Fibroblast of the conjunctiva (primary cell): ENCODE results near the gene CS.
A peak's percentile ranks its signal among the peaks of the same experiment; 100 is the strongest.
"Not testable (repeated sequence)": the region's sequence is repeated elsewhere in the genome, so short reads cannot be mapped to it uniquely, and the experiment has no call there.

ENCODE experiments used
- DNase-seq: peaks from one replicate; pipeline ENCODE4 v3.0.0-alpha.2; 2010; ENCODE audit warnings: low read depth

CS gene

GRCh38 chr12:56280849-56281248 lies 19.3 kb downstream of the CS start:
- no peak for DNase-seq

DNA sequence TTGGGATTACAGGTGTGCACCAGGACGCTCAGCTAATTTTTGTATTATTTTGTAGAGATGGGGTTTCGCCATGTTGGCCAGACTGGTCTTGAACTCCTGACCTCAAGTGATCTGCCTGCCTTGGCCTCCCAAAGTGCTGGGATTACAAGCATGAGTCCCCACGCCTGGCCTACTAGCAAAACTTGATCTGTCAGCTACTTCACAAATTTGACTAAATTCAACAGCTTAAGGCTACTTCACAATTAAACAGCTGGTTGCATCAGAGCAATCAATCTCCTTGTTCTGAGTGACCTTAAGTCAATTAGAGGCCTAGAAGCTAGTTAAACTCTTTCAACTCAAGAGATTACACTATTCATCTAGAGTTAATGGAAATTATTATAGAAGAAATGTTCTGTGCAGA lies 21.2 kb downstream of the CS start:
- DNase-seq = no peak

- DNase-seq = no peak
Observed at GRCh38 chr12:56274299-56274698, 25.8 kb downstream of the CS start.

GRCh38 chr12:56272468-56272867 lies 27.7 kb downstream of the CS start:
- DNase-seq = not testable (repeated sequence)

DNA sequence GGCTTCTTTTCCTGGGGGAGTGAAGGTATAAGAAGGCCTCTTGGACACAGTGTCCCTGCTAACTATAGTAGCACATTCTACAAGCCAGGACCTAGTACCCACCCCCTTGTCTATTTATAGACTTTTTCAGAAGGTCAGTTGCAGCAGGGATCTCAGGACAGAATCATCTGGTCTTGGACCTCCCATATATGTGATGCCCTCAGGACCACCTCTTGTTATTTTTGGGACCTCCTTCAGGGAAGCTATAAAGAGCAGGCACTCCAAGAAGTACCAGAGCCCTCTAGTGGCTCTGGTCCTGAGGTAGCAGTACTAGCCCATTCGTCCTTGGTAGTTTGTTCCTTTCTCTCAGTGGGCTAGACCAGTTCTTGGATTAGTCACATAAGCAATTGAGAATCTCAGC lies 29.1 kb downstream of the CS start:
- DNase-seq = no peak

DNA sequence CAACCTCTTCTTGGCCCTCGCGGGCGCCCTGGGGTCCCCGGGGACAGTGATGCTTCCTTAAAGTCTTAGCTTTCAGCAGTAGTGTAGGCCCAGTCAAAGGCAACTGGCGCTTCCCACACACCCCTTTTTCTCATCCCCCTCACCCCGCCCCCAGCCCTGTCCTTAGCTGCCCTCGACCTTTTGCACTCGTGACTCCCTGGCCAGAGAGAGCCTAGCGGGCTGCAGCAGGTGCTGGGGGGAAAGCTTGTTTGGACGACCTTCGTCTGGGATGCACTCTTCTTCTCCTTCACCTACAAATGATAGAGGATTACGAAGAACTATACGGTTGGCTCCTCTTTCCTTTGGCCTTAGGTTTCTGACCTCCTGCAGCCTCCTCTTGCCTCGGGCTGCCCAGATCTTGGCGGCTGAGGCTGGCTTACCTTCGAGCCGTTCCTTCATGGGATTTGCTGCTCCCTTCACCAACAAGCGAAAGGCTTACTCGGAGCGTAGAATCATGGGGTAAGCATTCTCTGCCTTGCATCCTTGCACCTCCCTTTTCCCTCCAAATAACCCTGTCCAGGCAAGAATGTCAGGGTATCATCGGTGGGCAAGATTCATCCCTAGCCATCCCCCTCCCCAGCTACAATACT lies 32.6 kb downstream of the CS start:
- no peak for DNase-seq

GRCh38 chr12:56266693-56267442 lies 33.3 kb downstream of the CS start, which contains the start of gene COQ10A:
TSS of gene COQ10A (plus strand) at chr12:56266942. CDS start at chr12:56267119, 177 bp downstream.
- peak; percentile 63 for DNase-seq

DNA sequence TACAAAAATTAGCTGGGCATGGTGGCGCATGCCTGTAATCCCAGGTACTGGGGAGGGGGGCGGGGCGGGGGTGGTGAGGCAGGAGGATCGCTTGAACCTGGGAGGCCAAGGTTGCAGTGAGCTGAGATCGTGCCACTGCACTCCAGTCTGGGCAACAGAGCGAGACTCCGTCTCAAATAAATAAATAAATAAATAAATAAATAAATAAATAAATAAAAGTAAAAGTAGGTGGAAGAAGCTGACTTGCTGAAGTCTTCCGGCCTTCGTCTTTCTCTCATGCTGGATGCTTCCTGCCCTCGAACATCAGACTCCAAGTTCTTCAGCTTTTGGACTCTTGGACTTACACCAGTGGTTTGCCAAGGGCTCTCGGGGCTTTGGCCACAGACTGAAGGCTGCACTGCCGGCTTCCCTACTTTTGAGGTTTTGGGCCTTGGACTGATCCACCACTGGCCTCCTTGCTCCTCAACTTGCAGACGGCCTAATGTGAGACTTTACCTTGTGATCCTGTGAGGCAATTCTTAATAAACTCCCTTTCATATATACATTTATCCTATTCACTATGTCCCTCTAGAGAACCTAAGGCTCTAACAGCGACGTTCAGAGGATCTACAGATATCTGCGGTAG lies 34.0 kb downstream of the CS start:
- DNase-seq = not testable (repeated sequence)

DNA sequence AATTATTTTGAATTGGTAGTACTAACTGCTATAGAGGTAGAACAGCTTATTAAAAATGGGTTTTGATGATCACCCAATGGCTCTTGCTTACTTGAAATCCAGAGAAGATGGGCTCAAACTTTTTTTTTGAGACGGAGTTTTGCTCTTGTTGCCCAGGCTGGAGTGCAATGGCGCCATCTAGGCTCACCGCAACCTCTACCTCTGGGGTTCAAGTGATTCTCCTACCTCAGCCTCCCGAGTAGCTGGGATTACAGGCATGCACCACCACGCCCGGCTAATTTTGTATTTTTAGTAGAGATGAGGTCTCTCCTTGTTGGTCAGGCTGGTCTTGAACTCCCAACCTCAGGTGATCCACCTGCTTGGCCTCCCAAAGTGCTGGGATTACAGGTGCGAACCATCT lies 37.2 kb downstream of the CS start:
- DNase-seq = not testable (repeated sequence)

DNA sequence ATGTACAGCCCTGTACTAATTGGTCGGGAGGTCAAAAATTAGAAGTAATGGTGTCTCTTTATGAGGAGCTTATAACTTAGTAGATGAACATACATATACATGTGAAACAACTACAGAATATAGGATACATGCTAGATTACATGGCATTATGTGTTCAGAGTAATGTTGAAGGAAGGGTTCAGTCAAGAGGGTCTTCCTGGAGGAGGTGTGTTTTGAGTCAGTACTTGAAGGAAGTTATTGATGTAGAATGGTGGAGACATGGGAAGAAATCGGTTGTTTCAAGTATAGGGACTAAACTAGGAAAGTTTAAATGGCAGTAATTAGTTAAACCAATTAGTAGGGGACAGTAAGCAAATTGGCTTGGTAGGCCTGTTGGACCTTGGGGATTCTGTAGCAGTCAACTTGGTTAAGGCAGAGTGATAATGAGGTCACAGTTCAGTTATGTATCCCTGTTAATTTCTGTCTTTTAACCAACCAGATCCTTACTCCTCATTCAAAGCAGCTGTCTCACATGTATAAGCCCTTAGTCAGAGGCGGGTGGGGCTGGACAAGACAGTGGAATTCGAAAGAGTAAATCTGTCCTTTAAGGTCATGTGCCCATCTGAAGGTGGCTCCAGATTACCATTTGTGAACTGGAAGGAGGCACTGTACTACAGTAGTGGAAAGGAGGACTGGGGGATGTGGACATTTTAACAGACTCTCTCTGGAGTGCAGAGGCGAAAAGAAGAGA lies 38.5 kb downstream of the CS start:
- DNase-seq = peak; percentile 60

DNA sequence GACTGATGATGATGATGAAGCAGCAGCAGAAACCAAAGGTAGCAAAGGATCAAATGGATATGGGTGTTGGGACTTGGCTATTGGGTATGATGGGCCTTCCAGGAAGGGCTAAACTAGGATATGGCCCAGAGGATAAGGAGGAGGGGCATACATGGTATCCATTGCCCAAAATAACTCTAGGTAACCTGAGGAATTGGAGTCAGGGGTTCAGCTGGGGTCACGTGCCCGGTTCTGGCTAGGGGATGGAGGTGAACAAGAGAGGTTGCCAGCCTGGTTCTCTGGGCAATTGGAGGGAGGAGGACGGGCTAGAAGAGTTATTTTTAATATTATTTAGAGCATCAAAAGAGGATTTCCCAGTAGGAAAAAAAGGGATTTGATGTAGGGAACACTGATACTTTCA lies 39.2 kb downstream of the CS start:
- DNase-seq = no peak

- no peak for DNase-seq
Observed at GRCh38 chr12:56260380-56260779, 39.8 kb downstream of the CS start.

GRCh38 chr12:56258820-56259183 lies 41.3 kb downstream of the CS start:
- DNase-seq = no peak

- peak; percentile 42 for DNase-seq
Observed at GRCh38 chr12:56258068-56258819, 41.9 kb downstream of the CS start, which contains the start of gene ANKRD52. TSS of gene ANKRD52 (minus strand) at chr12:56258384. CDS start at chr12:56258269, 115 bp downstream.

DNA sequence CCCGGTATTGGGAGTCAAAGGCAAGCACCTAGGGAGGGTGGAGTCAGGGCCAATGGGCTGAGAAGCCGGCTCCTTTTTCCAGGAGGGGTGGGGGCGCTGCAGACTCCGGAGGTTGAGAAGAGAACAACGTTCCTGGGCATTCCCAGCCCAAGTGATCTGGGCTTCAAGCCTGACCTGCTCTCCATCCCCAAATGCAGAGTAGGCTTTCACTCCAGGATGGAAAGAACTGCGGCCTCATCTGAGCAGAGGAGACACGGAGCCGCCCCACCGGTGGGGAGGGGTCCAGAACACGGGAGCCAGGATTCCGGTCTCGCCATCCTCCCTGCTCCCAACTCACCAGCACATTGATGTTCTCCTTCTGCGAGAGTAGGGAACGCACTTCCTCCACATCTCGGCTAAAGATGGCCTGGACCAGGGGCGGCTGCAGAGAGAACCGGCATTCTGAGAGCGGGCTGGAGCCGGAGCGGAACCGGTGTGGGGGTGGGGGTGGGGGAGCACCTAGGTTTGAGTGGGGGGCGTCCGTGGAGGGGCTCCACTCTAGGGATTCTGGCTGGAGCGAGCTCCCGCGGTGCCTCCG lies 42.6 kb downstream of the CS start:
- no peak for DNase-seq

- DNase-seq = no peak
Observed at GRCh38 chr12:56257071-56257470, 43.1 kb downstream of the CS start.

DNA sequence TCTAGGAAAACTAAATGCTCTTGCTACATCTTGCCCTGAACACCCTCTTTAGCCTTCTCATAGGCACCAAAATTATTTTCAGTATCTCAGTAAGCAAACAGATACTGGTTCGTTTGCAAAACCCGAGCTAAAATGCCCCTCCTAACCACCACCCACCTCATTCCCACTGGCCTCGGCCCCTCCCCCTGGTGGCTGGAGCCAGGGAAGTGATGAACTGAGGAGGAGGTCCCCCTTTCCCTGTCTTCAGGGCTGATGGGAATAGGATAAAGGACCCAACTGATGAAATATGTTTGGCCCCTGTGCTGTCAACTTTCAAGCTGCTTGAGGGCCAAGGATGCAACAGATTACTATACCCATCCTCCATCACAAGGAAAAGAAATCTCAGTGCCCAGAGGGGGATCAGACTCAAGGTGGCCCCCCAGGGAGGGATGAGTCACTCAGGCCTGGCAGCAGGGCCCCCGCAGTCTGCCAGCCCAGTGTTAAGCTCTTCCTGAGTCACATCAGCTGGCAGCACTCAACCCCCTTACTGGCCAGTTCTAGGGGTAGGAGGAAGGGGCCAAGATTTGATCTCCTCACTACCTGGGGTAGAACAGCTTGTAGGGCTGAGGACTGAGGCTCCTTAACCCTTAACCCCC lies 43.7 kb downstream of the CS start:
- peak; percentile 71 for DNase-seq

DNA sequence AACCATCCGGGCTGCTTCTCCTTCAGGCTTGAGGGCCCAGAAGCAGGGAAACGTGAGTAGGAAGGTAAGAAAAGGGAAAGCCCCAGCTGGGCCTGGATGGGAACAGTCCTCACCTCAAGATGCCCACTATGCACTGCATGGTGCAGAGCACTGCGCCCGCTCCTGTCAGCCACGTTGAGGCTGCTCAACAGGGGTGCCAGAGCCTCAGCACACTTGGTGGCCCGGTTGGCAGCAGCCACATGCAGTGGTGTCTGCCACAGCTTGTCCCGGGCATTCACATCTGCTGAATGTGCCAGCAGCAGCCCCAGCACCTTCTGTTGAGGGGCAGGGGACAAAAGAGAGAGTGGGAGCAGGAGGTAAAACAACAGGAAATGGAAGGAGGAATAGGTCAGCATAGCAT lies 44.5 kb downstream of the CS start:
- no peak for DNase-seq

- DNase-seq = no peak
Observed at GRCh38 chr12:56253091-56253490, 47.0 kb downstream of the CS start.

GRCh38 chr12:56252649-56253048 lies 47.5 kb downstream of the CS start:
- DNase-seq = no peak

DNA sequence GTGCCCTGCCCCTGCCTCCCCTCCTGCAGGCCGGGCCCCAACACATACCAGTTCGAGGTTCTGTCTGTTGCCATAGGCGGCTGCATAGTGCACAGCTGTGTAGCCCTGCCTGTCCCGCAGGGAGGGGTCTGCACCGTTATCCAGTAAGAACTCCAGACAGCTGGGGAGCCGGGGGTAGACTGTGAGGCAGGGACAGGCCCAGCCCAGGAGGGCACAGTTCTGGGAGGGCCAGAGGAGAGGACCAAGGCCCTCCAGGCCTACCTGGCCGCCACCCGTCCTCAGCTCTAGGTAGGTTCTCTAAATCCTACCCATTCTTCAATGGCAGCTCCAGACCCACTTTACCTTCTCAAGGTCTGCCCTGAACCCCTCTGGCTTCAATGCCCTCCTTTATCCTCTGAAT lies 51.4 kb downstream of the CS start:
- DNase-seq = no peak
